Bronchial epithelial cell (primary cell): ENCODE results near the gene GPHA2. TPM values are rescaled to one million over a fixed set of nuclear protein-coding genes. Genes with fewer than 3 reads are reported as not detected.

Experiments used
- DNase-seq: peaks from one replicate; pipeline ENCODE4 v3.0.0-alpha.2; 2010; ENCODE audit warnings: low read depth
- FAIRE-seq: peaks from 2 replicates; lab custom pipeline; 2011; peaks lifted over from hg19 to GRCh38; lab: Jason Lieb, UNC
- H3K27me3 ChIP-seq: 2 replicates; pipeline ENCODE4 v1.5.1; 2011; ENCODE audit warnings: low read length; ENCODE audit not compliant: control insufficient read depth, insufficient read depth
- H3K36me3 ChIP-seq: 2 replicates; pipeline ENCODE4 v1.5.1; 2011; ENCODE audit warnings: low read length; ENCODE audit not compliant: control insufficient read depth, insufficient read depth
- H3K4me3 ChIP-seq: 2 replicates; pipeline ENCODE4 v1.5.1; 2011; ENCODE audit warnings: mild to moderate bottlenecking, low read depth, low read length, control low read depth
- CTCF ChIP-seq: IDR thresholded peaks from 2 replicates; pipeline ENCODE4 v1.5.1; 2011; ENCODE audit warnings: mild to moderate bottlenecking, moderate library complexity, low read length, control low read depth, inconsistent platforms; ENCODE audit not compliant: insufficient read depth, severe bottlenecking
- total RNA-seq: library from RNA; depleted of rRNA; stranded (reverse); fragments of >200 nt; gene quantifications from 2 replicates; pipeline ENCODE4 v1.2.1, GENCODE V29; 2014

Gene GPHA2
- total RNA-seq, 1 donor from 2014 or later: not detected

- no peaks in the 10 kb centered on the region for H3K27me3 ChIP-seq
- no peak overlapping the region for H3K4me3 ChIP-seq
- no peak for DNase-seq
- TF ChIP-seq CTCF: no peak
- no peak for FAIRE-seq
- peaks cover 44% of the 10 kb centered on the region for H3K36me3 ChIP-seq
Measured at GRCh38 chr11:64911689-64912088, 24.0 kb downstream of the GPHA2 start.

- Histone ChIP-seq H3K36me3 (peaks cover 44% of the 10 kb centered on the region), H3K27me3 (no peaks in the 10 kb centered on the region), H3K4me3 (no peak overlapping the region)
- DNase-seq (no peak), FAIRE-seq (no peak)
- no peak for TF ChIP-seq CTCF
Measured at GRCh38 chr11:64911142-64911541, 24.6 kb downstream of the GPHA2 start.

DNA sequence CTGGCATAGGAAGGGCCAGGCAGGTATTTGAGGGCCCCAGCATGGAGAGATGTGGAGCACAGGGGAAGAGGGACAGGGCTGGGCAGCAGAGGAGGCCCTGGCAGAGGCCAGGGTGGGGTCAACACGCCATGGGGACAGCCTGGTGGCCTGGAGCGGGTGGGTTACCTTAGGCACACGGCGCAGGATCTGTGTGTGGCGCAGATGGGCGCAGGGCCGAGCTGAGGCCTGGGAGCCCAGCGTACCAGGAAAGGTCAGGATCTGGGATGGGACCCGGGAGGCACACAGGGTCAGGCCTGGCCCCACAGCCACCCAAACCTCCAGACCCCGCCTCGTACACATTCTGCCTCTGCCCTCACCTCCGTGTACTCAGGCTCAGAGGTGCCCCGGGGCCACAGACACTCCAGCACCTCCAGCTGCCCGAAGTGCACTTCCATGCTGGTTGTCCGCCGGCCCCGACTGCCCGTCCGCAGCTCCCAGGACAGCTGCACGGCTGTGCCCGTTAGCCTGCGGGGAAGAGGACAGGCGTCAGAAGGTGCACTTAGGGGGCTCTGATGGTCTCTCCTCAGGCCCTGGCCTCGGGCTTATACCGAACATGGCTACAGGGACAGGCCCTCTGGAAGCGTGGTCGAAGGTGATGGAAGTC is 25.1 kb downstream of the GPHA2 start:
- no peak for DNase-seq
- Histone ChIP-seq H3K36me3 (peaks cover 50% of the 10 kb centered on the region), H3K4me3 (no peak overlapping the region), H3K27me3 (no peaks in the 10 kb centered on the region)
- no peak for TF ChIP-seq CTCF
- no peak for FAIRE-seq

DNA sequence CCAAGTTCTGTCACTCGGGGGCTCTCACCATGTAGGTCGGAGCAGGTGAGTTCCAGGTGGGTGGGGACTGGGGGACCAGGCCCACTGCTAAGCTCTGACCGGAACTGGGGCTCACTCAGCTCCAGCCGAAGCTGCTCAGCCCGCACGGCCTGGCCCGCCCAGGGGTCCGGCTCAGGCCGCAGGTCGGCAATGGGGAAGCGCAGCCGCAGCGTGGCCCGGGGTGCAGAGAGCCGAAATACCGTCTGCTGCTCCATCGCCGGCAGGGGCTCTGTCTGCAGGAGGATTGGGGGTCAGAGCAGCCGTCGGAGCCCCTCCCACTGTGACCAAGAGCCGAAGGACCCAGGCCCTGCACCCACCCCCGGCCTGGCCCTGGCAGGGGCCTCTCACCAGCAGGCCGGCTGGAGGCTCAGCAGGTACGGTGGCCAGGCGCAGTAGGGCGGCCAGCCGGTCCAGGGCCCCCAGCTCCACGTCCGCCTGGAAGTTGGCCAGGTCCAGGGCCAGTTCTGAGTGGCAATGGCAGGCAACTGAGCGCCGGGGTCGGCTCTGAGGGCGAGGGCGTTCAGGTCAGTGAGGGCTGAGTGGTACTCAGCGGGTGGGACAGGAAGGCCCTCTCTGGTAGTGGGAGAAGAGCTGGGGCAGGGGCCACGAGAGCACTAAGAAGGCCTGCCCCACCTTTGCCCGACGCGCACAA is 25.9 kb downstream of the GPHA2 start:
- TF ChIP-seq CTCF: no peak
- Histone ChIP-seq H3K36me3 (peaks cover 50% of the 10 kb centered on the region), H3K27me3 (no peaks in the 10 kb centered on the region), H3K4me3 (no peak overlapping the region)
- FAIRE-seq (no peak), DNase-seq (no peak)

DNA sequence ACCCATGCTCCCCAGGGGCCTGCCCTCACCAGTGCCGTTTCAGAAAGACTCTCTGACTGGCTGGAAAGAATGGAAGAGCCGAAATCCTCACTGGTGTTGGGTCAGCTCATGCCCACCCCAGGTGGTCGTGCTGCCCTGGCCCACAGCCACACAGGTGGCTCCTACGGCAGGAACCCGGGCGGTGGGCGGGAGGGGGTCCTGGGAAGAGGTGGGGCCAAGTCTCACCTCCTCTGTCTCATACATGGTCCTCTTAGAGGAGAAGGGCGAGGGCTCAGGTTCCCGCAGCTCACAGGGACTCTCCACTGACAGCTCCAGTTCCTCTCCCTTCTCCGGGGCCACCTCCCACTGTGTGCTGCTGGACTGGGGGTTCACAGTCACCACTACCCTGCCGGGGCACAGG is 26.9 kb downstream of the GPHA2 start:
- H3K36me3 ChIP-seq: peaks cover 43% of the 10 kb centered on the region
- no peak for TF ChIP-seq CTCF

More for the DNA sequence above, 26.9 kb downstream of the GPHA2 start:
- FAIRE-seq: peak; percentile 43
- DNase-seq: no peak
- no peak overlapping the region for H3K4me3 ChIP-seq
- H3K27me3 ChIP-seq: no peaks in the 10 kb centered on the region
